OCI-LY7 (cell line): Measurements from ENCODE around the gene GATB. TPM values are rescaled to one million over a fixed set of nuclear protein-coding genes. Genes with fewer than 3 reads are reported as not detected.
"Not testable (repeated sequence)": the region's sequence is repeated elsewhere in the genome, so short reads cannot be mapped to it uniquely, and the experiment has no call there.

Source experiments
- BruUV-seq: library from RNA; stranded (reverse); fragments of 400-500 nt; replicated peaks from 2 replicates; lab custom pipeline; 2021; lab: Mats Ljungman, UMichigan
- CTCF ChIA-PET: fragments of 300-600 bp; sonication (Branson Sonifier 250); formaldehyde crosslinking; loops from one replicate; lab custom pipeline; 2022; ENCODE audit warnings: antibody characterized with exemption; ENCODE audit not compliant: unreplicated experiment; lab: Charles Lee
- POLR2A ChIA-PET: fragments of 300-600 bp; sonication (Branson Sonifier 250); formaldehyde crosslinking; loops from one replicate; lab custom pipeline; 2022; ENCODE audit warnings: antibody characterized with exemption; lab: Charles Lee
- DNase-seq: peaks from one replicate; pipeline ENCODE4 v3.0.0-alpha.2; 2015; ENCODE audit warnings: low spot score
- H2AFZ ChIP-seq: fragments of 200-600 bp; sonication (generic), shearing (Covaris generic); 2 replicates; pipeline ENCODE4 v1.6.1; 2014; ENCODE audit warnings: mild to moderate bottlenecking, antibody characterized with exemption, low read length, moderate library complexity
- H3K27ac ChIP-seq: fragments of 200-600 bp; sonication (generic); 2 replicates; pipeline ENCODE4 v1.5.1; 2014; ENCODE audit warnings: mixed run types, low read depth, mild to moderate bottlenecking, moderate library complexity, low read length, inconsistent platforms; ENCODE audit not compliant: poor library complexity, severe bottlenecking
- H3K36me3 ChIP-seq: fragments of 200-600 bp; sonication (generic); 2 replicates; pipeline ENCODE4 v1.6.1; 2014; ENCODE audit warnings: mild to moderate bottlenecking, antibody characterized with exemption, low read length, moderate library complexity, mixed read lengths; ENCODE audit not compliant: insufficient read depth
- H3K4me1 ChIP-seq: fragments of 200-600 bp; sonication (generic); 2 replicates; pipeline ENCODE4 v1.5.1; 2014; ENCODE audit warnings: mild to moderate bottlenecking, low read length; ENCODE audit not compliant: insufficient read depth, poor library complexity, severe bottlenecking
- H3K4me2 ChIP-seq: fragments of 200-600 bp; sonication (generic); 2 replicates; pipeline ENCODE4 v1.6.1; 2014; ENCODE audit warnings: mild to moderate bottlenecking, low read length
- H3K4me3 ChIP-seq: fragments of 200-600 bp; sonication (generic); 2 replicates; pipeline ENCODE4 v1.5.1; 2014; ENCODE audit warnings: mild to moderate bottlenecking, low read depth, low read length; ENCODE audit not compliant: poor library complexity, severe bottlenecking
- H3K79me2 ChIP-seq: fragments of 200-600 bp; sonication (generic); 2 replicates; pipeline ENCODE4 v1.6.1; 2016; ENCODE audit warnings: low read depth, mild to moderate bottlenecking, low read length, moderate library complexity, mixed read lengths; ENCODE audit not compliant: insufficient read depth
- H3K9me2 ChIP-seq: fragments of 200-600 bp; sonication (generic); 2 replicates; pipeline ENCODE4 v1.6.1; 2016; ENCODE audit warnings: mild to moderate bottlenecking, low read length, mixed read lengths; ENCODE audit not compliant: insufficient read depth
- H3K9me3 ChIP-seq: fragments of 200-600 bp; sonication (generic); 2 replicates; pipeline ENCODE4 v1.6.1; 2014; ENCODE audit warnings: mild to moderate bottlenecking, mixed run types, low read length, mixed read lengths
- H4K20me1 ChIP-seq: fragments of 200-600 bp; sonication (generic); 2 replicates; pipeline ENCODE4 v1.6.1; 2014; ENCODE audit warnings: mild to moderate bottlenecking, antibody characterized with exemption, low read length, moderate library complexity, mixed read lengths; ENCODE audit not compliant: insufficient read depth
- EZH2phosphoT487 ChIP-seq: fragments of 200-600 bp; sonication (generic); IDR thresholded peaks from 2 replicates; pipeline ENCODE4 v1.6.1; 2018; ENCODE audit warnings: low read depth, borderline replicate concordance, mild to moderate bottlenecking, mixed run types, antibody characterized with exemption, low read length, moderate library complexity, mixed read lengths
- intact Hi-C: fragments of 100-400 bp; cut with micrococcal nuclease; formaldehyde crosslinking; loops from one replicate; pipeline ENCODE4 v1.10.0; 2022; ENCODE audit not compliant: unreplicated experiment
- total RNA-seq, 2 experiments: library from RNA; depleted of rRNA in 1 of 2; stranded (reverse); fragments of >200 nt in 1 of 2; shearing (Covaris generic) in 1 of 2; gene quantifications; 2 replicates each; pipeline ENCODE4 v1.2.3, GENCODE V29; 2014 to 2022
- TF ChIP-seq, protein P1 (sequence below): fragments of 200-600 bp; sonication (generic); conservative IDR thresholded peaks from 2 replicates; pipeline ENCODE4 v1.5.1; 2014; ENCODE audit warnings: mild to moderate bottlenecking, antibody characterized with exemption, low read length, moderate library complexity, mixed read lengths

Gene GATB
- total RNA-seq, 2 experiments from 2014 or later = 24.6 to 26.5 TPM

DNA sequence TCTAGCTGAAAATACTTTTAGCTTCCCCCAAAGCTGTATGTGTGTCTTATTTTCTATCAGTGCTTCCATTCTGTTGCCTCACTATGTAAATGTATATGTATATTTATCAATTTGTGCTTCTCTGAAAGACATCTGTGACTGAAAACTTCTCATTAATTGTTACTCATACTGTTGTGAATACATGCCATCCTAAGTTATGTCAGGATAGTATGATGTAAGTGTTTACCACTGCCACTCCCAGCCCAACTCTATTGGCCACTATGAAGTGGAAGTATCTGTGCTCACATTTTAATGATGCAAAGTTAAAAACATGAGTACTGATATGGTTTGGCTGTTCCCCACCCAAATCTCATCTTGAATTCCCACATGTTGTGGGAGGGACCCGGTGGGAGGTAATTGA lies 24.4 kb downstream of the GATB start:
- ChIA-PET CTCF (no interaction called here), POLR2A (interaction anchor here (0.7 kb wide), 1 partner anchor 9 kb away, joined by 3 read pairs; no protein-coding TSS in a partner anchor)
- BruUV-seq = no TSS peak
- no peak overlapping the region for H3K27ac ChIP-seq
- no peak overlapping the region for H2AFZ ChIP-seq
- H3K79me2 ChIP-seq = no peaks in the 10 kb centered on the region
- no peak overlapping the region for H3K4me2 ChIP-seq
- no peaks in the 10 kb centered on the region; the same call in 1 of the 2 replicates for H3K36me3 ChIP-seq
- H3K4me1 ChIP-seq = no peaks in the 10 kb centered on the region
- H3K9me3 ChIP-seq = no peaks in the 10 kb centered on the region
- H3K9me2 ChIP-seq = no peaks in the 10 kb centered on the region
- no peak overlapping the region for H3K4me3 ChIP-seq
- intact Hi-C loops = no loop called here
- DNase-seq = no peak
- H4K20me1 ChIP-seq = no peaks in the 10 kb centered on the region
- TF ChIP-seq EZH2phosphoT487 = no peak
- TF ChIP-seq, protein P1, sequence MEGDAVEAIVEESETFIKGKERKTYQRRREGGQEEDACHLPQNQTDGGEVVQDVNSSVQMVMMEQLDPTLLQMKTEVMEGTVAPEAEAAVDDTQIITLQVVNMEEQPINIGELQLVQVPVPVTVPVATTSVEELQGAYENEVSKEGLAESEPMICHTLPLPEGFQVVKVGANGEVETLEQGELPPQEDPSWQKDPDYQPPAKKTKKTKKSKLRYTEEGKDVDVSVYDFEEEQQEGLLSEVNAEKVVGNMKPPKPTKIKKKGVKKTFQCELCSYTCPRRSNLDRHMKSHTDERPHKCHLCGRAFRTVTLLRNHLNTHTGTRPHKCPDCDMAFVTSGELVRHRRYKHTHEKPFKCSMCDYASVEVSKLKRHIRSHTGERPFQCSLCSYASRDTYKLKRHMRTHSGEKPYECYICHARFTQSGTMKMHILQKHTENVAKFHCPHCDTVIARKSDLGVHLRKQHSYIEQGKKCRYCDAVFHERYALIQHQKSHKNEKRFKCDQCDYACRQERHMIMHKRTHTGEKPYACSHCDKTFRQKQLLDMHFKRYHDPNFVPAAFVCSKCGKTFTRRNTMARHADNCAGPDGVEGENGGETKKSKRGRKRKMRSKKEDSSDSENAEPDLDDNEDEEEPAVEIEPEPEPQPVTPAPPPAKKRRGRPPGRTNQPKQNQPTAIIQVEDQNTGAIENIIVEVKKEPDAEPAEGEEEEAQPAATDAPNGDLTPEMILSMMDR = no peak

DNA sequence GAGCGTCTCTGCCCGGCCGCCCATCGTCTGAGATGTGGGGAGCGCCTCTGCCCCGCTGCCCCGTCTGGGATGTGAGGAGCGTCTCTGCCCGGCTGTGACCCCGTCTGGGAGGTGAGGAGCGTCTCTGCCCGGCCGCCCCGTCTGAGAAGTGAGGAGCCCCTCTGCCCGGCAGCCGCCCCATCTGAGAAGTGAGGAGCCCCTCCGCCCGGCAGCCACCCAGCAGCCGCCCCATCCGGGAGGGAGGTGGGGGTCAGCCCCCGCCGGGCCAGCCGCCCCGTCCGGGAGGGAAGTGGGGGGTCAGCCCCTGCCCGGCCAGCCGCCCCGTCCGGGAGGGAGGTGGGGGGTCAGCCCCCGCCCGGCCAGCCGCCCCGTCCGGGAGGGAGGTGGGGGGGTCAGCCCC lies 29.1 kb downstream of the GATB start:
- H3K4me1 ChIP-seq, H2AFZ ChIP-seq, POLR2A ChIA-PET, H3K4me2 ChIP-seq, H3K9me3 ChIP-seq, H3K36me3 ChIP-seq, H3K27ac ChIP-seq, CTCF ChIA-PET, H4K20me1 ChIP-seq, H3K79me2 ChIP-seq, DNase-seq, intact Hi-C loops, H3K9me2 ChIP-seq, BruUV-seq, H3K4me3 ChIP-seq: not testable (repeated sequence)

DNA sequence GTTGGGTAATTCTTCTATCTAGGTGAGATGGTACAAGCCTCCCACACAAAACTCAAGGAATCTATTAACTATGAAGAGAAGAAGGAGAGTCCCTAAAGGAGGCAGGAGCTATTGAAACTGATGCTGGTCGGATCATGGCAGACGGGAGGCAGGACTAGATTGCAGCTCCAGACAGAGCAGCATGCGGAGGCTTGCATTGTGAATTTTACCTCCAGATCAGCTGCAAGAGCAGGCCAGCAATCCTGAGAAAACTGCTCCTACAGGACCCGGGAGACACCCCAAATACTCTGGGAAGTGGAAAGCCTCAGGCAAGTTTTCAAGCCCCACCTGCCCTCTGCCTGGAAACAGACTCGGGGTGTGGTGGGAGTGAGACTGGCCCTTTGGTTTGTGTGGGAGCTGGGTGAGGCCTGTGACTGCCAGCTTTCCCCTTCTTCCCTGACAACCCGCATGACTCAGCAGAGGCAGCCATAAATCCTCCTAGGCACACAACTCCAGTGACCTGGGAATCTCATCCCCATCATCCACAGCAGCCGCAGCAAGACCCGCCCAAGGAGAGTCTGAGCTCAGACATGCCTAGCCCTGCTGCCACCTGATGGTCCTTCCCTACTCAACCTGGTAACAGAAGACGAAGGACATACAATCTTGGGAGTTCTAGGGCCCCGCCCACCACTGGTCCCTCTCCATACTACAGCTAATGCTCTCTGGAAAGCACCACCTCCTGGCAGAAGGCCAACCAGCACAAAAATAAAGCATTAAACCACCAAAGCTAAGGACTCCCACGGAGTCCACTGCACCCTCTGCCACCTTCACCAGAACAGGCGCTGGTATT lies 30.9 kb downstream of the GATB start:
- Histone ChIP-seq H3K27ac (no peak overlapping the region), H3K4me3 (no peak overlapping the region), H3K79me2 (no peaks in the 10 kb centered on the region), H3K9me3 (no peaks in the 10 kb centered on the region), H3K4me1 (no peaks in the 10 kb centered on the region), H3K4me2 (no peak overlapping the region), H2AFZ (no peak overlapping the region), H3K9me2 (no peaks in the 10 kb centered on the region), H4K20me1 (no peaks in the 10 kb centered on the region), H3K36me3 (peaks cover 8% of the 10 kb centered on the region; the same call in 1 of the 2 replicates)
- ChIA-PET CTCF (no interaction called here), POLR2A (interaction anchor here (1.2 to 1.5 kb wide), 2 partner anchors 10 to 16 kb away, joined by 3 to 4 read pairs; no protein-coding TSS in a partner anchor)
- intact Hi-C loops = no loop called here
- no TSS peak for BruUV-seq
- no peak for DNase-seq
- TF ChIP-seq, protein P1 = no peak
- TF ChIP-seq EZH2phosphoT487 = no peak
